Esophagus muscularis mucosa (tissue), 4 donors: ENCODE results near the gene MDM2. TPM values are rescaled to one million over a fixed set of nuclear protein-coding genes. Genes with fewer than 3 reads are reported as not detected.

Source experiments
- DNase-seq: peaks from one replicate; pipeline ENCODE4 v3.0.0-alpha.2; 2017; ENCODE audit errors: extremely low spot score
- H3K27ac ChIP-seq, 4 donors: fragments of 200-600 bp; sonication (generic); replicated peaks in 1 of 4; 1 replicate in 3 of 4; 2 replicates in 1 of 4; pipeline ENCODE4 v1.5.1; 2016 to 2019; ENCODE audit warnings: mild to moderate bottlenecking in 1 of 4
- H3K27me3 ChIP-seq, 4 donors: fragments of 200-600 bp; sonication (generic); one replicate each; pipeline versions ENCODE4 v1.5.1 to v1.6.0; 2016 to 2019
- H3K36me3 ChIP-seq, 4 donors: fragments of 200-600 bp; sonication (generic); one replicate each; pipeline ENCODE4 v1.5.1; 2016 to 2019
- H3K4me1 ChIP-seq, 4 donors: fragments of 200-600 bp; sonication (generic); one replicate each; pipeline ENCODE4 v1.5.1; 2016 to 2019
- H3K4me3 ChIP-seq, 4 donors: fragments of 200-600 bp; sonication (generic); 1 replicate in 2 of 4; 2 replicates in 2 of 4; pipeline ENCODE4 v1.5.1; 2016 to 2019; ENCODE audit warnings: mild to moderate bottlenecking in 4 of 4, moderate library complexity in 1 of 4
- H3K9me3 ChIP-seq, 4 donors: fragments of 200-600 bp; sonication (generic); 1 replicate in 3 of 4; 2 replicates in 1 of 4; pipeline ENCODE4 v1.5.1; 2016 to 2019
- EP300 ChIP-seq: sonication (generic); formaldehyde crosslinking; IDR thresholded peaks from one replicate; pipeline ENCODE4 v1.6.1; 2017; ENCODE audit warnings: antibody characterized with exemption
- POLR2A ChIP-seq: fragments of 450-650 bp; IDR thresholded peaks from one replicate; pipeline ENCODE4 v1.6.1; 2017; ENCODE audit warnings: antibody characterized with exemption, moderate library complexity, mild to moderate bottlenecking, low read depth
- POLR2AphosphoS5 ChIP-seq, 2 donors: sonication (generic); formaldehyde crosslinking; IDR thresholded peaks; one replicate each; pipeline ENCODE4 v1.6.1; 2017; ENCODE audit warnings: antibody characterized with exemption in 2 of 2
- WGBS: methylation state at CpG from one replicate; pipeline ENCODE4 v1.1.5; 2018; 5-methylcytosine and 5-hydroxymethylcytosine counted together
- intact Hi-C: fragments of 100-400 bp; cut with DNase I; formaldehyde crosslinking; loops from one replicate; pipeline ENCODE4 v1.15.1; 2023
- total RNA-seq, 4 donors: library from RNA; depleted of rRNA; stranded (reverse); fragments of >200 nt; gene quantifications; one replicate each; pipeline versions ENCODE4 v1.1.0 to v1.2.1, GENCODE V29; 2016
- TF ChIP-seq, protein P1 (sequence below), 3 experiments: fragments of 200-600 bp in 2 of 3; fragments of 450-650 bp in 1 of 3; sonication (generic) in 2 of 3; IDR thresholded peaks; one replicate each; pipeline ENCODE4 v1.5.1; 2017 to 2019; ENCODE audit warnings: antibody characterized with exemption in 3 of 3, mild to moderate bottlenecking in 2 of 3, moderate library complexity in 1 of 3

Gene MDM2
- total RNA-seq, 4 donors from 2014 or later, result 33.3 to 47.2 (median 40.0) TPM

GRCh38 chr12:68841717-68842116 lies 33.7 kb downstream of the MDM2 start:
- DNase-seq, result no peak
- H3K27me3 ChIP-seq, result no peaks in the 10 kb centered on the region
- H3K9me3 ChIP-seq, result no peaks in the 10 kb centered on the region
- TF ChIP-seq POLR2A, result no peak
- TF ChIP-seq POLR2AphosphoS5 (IDR thresholded peaks at IDR 0.05), result no peak
- TF ChIP-seq EP300, result no peak
- TF ChIP-seq, protein P1, sequence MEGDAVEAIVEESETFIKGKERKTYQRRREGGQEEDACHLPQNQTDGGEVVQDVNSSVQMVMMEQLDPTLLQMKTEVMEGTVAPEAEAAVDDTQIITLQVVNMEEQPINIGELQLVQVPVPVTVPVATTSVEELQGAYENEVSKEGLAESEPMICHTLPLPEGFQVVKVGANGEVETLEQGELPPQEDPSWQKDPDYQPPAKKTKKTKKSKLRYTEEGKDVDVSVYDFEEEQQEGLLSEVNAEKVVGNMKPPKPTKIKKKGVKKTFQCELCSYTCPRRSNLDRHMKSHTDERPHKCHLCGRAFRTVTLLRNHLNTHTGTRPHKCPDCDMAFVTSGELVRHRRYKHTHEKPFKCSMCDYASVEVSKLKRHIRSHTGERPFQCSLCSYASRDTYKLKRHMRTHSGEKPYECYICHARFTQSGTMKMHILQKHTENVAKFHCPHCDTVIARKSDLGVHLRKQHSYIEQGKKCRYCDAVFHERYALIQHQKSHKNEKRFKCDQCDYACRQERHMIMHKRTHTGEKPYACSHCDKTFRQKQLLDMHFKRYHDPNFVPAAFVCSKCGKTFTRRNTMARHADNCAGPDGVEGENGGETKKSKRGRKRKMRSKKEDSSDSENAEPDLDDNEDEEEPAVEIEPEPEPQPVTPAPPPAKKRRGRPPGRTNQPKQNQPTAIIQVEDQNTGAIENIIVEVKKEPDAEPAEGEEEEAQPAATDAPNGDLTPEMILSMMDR (IDR thresholded peaks at IDR 0.05), result no peak
- H3K36me3 ChIP-seq, result peaks cover 22 to 81% (median 53%) of the 10 kb centered on the region in 4 donors
- H3K4me3 ChIP-seq, result no peak overlapping the region
- H3K4me1 ChIP-seq, result no peaks in the 10 kb centered on the region
- 90% methylated on average over 2 of the region's 2 CpGs for WGBS
- H3K27ac ChIP-seq, result no peak overlapping the region
- intact Hi-C loops, result no loop called here

DNA sequence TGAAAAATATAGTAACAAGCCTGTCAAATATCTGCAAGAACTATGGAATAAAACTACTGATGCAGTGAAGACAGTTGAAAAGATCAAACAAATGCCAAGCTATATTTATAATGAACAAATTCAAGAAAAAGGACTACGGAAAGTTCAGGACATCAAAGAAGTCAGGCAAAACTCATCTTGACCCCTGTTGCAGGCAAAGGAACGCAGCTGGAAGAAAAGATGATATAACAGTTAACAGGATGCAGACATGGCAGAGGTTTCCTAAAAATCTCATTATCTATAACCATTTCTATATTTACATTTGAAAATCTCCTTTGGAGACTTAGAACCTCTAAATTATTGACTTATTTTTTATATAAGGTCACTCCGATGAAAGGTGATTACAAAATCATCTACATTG lies 34.1 kb downstream of the MDM2 start:
- H3K9me3 ChIP-seq, result no peaks in the 10 kb centered on the region
- 84% methylated on average over 3 of the region's 3 CpGs for WGBS
- no peak for DNase-seq
- H3K4me1 ChIP-seq, result no peaks in the 10 kb centered on the region
- H3K36me3 ChIP-seq, result peaks cover 18 to 77% (median 49%) of the 10 kb centered on the region in 4 donors
- TF ChIP-seq EP300 (no peak), POLR2A (no peak), POLR2AphosphoS5 (IDR thresholded peaks at IDR 0.05) (no peak)
- TF ChIP-seq, protein P1 (IDR thresholded peaks at IDR 0.05), result no peak
- no peak overlapping the region for H3K4me3 ChIP-seq
- no peaks in the 10 kb centered on the region for H3K27me3 ChIP-seq
- H3K27ac ChIP-seq, result no peak overlapping the region
- intact Hi-C loops, result no loop called here

GRCh38 chr12:68842784-68843567 lies 35.0 kb downstream of the MDM2 start:
- 83% methylated on average over 2 of the region's 2 CpGs for WGBS
- Histone ChIP-seq H3K4me1 (no peaks in the 10 kb centered on the region), H3K27me3 (no peaks in the 10 kb centered on the region), H3K4me3 (no peak overlapping the region), H3K9me3 (no peaks in the 10 kb centered on the region), H3K27ac (no peak overlapping the region), H3K36me3 (peaks cover 13 to 68% (median 44%) of the 10 kb centered on the region in 4 donors)
- no peak for DNase-seq
- intact Hi-C loops, result no loop called here
- no peak for TF ChIP-seq POLR2A
- TF ChIP-seq, protein P1 (IDR thresholded peaks at IDR 0.05), result no peak
- TF ChIP-seq EP300, result no peak
- no peak for TF ChIP-seq POLR2AphosphoS5 (IDR thresholded peaks at IDR 0.05)

DNA sequence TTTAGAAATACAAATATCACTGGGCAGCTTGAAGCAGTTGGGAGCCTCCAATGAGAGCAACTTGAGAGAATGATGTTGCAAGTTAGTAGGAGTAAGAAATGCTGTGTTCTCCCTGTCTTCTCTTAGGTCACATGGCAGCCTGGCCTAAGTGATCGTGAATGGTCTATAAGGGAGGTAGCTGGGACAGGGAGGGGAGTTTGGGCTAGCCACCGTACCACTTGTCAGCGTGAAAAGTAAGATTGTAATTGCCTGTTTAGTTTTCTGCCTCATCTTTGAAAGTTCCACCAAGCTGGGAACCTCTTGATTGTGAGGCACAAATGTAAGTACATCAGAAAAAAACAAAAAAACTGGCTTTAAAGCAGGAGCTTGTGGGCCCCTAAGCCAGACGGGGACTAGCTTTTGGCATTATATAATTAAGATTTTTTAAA lies 36.4 kb downstream of the MDM2 start:
- Histone ChIP-seq H3K4me3 (no peak overlapping the region), H3K4me1 (no peaks in the 10 kb centered on the region), H3K27ac (no peak overlapping the region), H3K9me3 (no peaks in the 10 kb centered on the region), H3K27me3 (no peaks in the 10 kb centered on the region), H3K36me3 (peaks cover 13 to 57% (median 32%) of the 10 kb centered on the region in 4 donors)
- DNase-seq, result no peak
- TF ChIP-seq, protein P1 (IDR thresholded peaks at IDR 0.05), result no peak
- no peak for TF ChIP-seq POLR2A
- TF ChIP-seq EP300, result no peak
- no peak for TF ChIP-seq POLR2AphosphoS5 (IDR thresholded peaks at IDR 0.05)
- WGBS, result 88% methylated on average over 4 of the region's 4 CpGs
- intact Hi-C loops, result no loop called here
